Activated CD8-positive, alpha-beta memory T cell treated with anti-CD3 and anti-CD28 coated beads for 36 hours (primary cell): ENCODE results near the gene CALCR. TPM values are rescaled to one million over a fixed set of nuclear protein-coding genes. Genes with fewer than 3 reads are reported as not detected.

ENCODE experiments used
- CTCF ChIA-PET: fragments of 350-600 bp; sonication (Branson Sonifier 250); formaldehyde crosslinking; loops from one replicate; lab custom pipeline; 2021; ENCODE audit warnings: antibody characterized with exemption; lab: Charles Lee
- POLR2A ChIA-PET: fragments of 350-600 bp; sonication (Branson Sonifier 250); formaldehyde crosslinking; loops from one replicate; lab custom pipeline; 2021; ENCODE audit warnings: antibody characterized with exemption; lab: Charles Lee
- total RNA-seq, 2 experiments: library from RNA; stranded (reverse); gene quantifications; one replicate each; pipeline ENCODE4 v1.2.3, GENCODE V29; 2021

The CALCR gene
- total RNA-seq, 2 experiments from 2014 or later: not detected

DNA sequence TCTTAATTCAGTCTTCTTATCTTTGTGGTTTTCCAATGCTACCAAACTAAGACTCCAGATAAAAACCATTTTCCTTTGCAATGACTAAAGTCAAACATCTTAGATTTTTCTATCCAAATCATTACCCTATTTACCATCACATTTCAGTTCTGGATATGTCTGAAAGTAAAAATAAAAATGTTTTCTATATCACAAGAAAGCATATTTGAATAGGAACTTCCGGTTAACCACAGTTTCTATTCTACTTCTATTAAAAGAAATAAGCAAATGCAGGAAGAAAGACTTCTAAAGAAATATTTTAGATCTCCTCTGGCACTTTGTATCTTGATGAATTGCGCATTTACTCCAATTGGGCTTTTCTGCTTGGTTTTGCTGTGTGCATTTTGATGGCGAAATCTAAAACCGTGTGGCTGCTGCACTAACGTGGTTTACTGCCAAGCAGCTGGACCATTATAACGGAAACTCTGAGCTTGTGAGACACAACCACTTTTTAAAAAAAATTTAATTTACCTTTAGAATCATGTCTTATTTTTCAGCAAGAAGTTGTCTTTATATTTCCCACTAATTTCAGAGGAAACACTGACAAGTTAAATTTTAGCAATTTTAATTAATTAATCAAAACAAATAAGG lies 196.3 kb downstream of the CALCR start:
- ChIA-PET POLR2A (no interaction called here), CTCF (no interaction called here)

DNA sequence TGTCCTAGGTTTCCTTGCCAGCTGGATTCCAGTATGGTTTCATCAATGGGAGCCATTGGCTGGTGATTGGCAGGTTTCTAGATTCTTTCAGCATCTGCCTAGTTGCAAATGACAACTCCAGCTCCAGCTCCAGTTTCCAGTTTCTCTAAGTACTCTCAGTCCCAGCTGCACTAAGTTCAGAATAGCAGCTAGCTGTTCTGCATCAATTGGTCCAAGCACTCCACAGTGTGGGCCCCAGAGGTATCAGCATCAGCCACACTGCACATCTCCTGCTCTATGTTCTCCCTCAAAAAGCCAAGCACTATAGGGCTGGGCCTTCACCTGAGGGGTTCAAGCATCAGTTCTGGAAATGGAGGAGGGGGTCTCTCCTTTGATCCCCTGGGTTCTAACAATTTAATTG lies 198.9 kb downstream of the CALCR start:
- ChIA-PET POLR2A (no interaction called here), CTCF (no interaction called here)
